RWPE1 (cell line): ENCODE results near the gene MICB.

Source experiments
- CTCF ChIA-PET: fragments of 350-600 bp; sonication (Branson Sonifier 250); formaldehyde crosslinking; extraction: SDS; loops from one replicate; lab custom pipeline; 2021; lab: Yijun Ruan, JAX
- POLR2A ChIA-PET: fragments of 400-600 bp; formaldehyde crosslinking; extraction: SDS; loops from one replicate; lab custom pipeline; 2020; ENCODE audit warnings: antibody characterized with exemption; ENCODE audit not compliant: low non-redundant PET; lab: Yijun Ruan, JAX
- DNase-seq: peaks from one replicate; pipeline ENCODE4 v3.0.0; 2012; ENCODE audit warnings: low spot score
- H3K27ac ChIP-seq: fragments of 450-650 bp; 2 replicates; pipeline ENCODE4 v1.5.1; 2017
- TF ChIP-seq, protein P1 (sequence below): fragments of 450-650 bp; conservative IDR thresholded peaks from 2 replicates; pipeline ENCODE4 v1.5.1; 2017; ENCODE audit warnings: low read depth, mild to moderate bottlenecking

The MICB gene

DNA sequence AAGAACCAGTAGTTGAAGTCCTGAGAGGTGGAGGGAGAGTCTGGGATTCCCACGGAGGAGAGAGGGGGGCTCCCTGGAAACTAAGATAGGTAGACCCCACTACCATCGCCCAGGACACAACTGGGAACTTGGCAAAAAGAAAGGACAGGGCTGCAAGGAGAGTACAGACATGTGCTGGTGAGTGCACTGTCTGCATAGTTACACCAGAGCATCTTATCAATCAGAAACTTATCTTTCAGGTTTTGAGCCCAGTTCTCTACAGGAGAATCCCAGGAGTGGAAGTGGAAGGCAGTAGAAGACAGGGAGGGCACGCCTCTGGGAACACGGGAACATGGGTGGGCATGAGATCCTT lies 61.6 kb downstream of the MICB start:
- DNase-seq: no peak
- POLR2A ChIA-PET: no interaction called here
- peak overlapping the region; percentile 57 for H3K27ac ChIP-seq
- CTCF ChIA-PET: no interaction called here
- TF ChIP-seq, protein P1, sequence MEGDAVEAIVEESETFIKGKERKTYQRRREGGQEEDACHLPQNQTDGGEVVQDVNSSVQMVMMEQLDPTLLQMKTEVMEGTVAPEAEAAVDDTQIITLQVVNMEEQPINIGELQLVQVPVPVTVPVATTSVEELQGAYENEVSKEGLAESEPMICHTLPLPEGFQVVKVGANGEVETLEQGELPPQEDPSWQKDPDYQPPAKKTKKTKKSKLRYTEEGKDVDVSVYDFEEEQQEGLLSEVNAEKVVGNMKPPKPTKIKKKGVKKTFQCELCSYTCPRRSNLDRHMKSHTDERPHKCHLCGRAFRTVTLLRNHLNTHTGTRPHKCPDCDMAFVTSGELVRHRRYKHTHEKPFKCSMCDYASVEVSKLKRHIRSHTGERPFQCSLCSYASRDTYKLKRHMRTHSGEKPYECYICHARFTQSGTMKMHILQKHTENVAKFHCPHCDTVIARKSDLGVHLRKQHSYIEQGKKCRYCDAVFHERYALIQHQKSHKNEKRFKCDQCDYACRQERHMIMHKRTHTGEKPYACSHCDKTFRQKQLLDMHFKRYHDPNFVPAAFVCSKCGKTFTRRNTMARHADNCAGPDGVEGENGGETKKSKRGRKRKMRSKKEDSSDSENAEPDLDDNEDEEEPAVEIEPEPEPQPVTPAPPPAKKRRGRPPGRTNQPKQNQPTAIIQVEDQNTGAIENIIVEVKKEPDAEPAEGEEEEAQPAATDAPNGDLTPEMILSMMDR: no peak

- TF ChIP-seq, protein P1: no peak
- peak overlapping the region; percentile 57 for H3K27ac ChIP-seq
- POLR2A ChIA-PET: no interaction called here
- peak; percentile 65 for DNase-seq
- CTCF ChIA-PET: interaction anchor here (0.6 kb wide), 1 partner anchor 66 kb away, joined by 5 read pairs; no protein-coding TSS in a partner anchor
Measured at GRCh38 chr6:31559958-31560696, 62.2 kb downstream of the MICB start.

- TF ChIP-seq, protein P1: no peak
- peak overlapping the region; percentile 57 for H3K27ac ChIP-seq
- CTCF ChIA-PET: interaction anchor here (0.6 kb wide), 1 partner anchor 66 kb away, joined by 5 read pairs; no protein-coding TSS in a partner anchor
- DNase-seq: no peak
- POLR2A ChIA-PET: no interaction called here
Measured at GRCh38 chr6:31560697-31561058, 62.7 kb downstream of the MICB start.
